NCI-H524 treated with DMSO at 0.1 percent for 48 hours (cell line): ENCODE results near the gene RBM33.

ENCODE experiments used
- DNase-seq: peaks from one replicate; lab custom pipeline; 2025; lab: John Stamatoyannopoulos, UW

RBM33 gene

DNA sequence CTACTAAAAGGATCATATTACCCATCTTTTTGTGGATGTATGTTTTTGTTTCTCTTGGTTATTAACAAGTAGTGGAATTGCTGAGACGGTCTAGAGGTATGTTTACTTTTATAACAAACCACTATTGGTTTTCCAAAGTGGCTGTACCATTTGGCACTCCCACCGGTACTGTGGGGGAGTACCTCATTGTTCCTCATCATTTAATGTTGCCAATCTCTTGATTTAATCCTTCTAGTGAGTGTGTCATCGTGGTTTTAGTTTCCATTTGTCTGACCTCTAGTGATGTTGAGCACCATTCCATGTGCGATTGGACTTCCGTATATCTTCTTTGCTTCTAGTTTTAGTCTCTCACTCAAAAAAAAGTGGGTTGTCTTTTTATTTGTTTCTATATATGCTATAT, 50.4 kb downstream of the RBM33 start:
- no peak for DNase-seq

GRCh38 chr7:155696747-155697146, 52.3 kb downstream of the RBM33 start:
- no peak for DNase-seq

GRCh38 chr7:155698633-155699032, 54.2 kb downstream of the RBM33 start:
- DNase-seq, result no peak

GRCh38 chr7:155699180-155699579, 54.7 kb downstream of the RBM33 start:
- no peak for DNase-seq

DNA sequence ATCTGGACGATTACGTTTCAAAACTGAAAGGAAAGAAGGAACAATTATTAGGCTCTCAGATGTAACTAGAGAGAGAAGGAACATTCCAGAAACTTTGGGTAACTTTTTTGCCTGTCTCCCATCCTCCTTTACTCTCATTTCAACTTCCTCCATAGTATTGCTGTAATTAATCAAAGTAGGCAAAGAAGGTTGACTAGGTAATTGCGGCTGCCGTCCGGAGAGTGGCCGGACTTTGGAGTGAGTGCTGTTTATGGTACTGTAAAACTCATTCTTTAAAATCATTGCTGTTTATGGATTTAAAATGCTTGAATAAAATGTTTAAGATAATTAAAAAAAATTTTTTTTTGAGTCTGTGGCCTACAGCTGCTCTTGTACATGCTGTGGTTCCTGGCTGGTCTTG, 56.4 kb downstream of the RBM33 start:
- no peak for DNase-seq

- DNase-seq, result no peak
These were observed 57.6 kb downstream of the RBM33 start for GRCh38 chr7:155701972-155702544.

- no peak for DNase-seq
These were observed 58.2 kb downstream of the RBM33 start for GRCh38 chr7:155702616-155703015.

- no peak for DNase-seq
These were observed 61.3 kb downstream of the RBM33 start for GRCh38 chr7:155705623-155706360.

GRCh38 chr7:155706376-155706775, 61.9 kb downstream of the RBM33 start:
- no peak for DNase-seq

- DNase-seq, result no peak
These were observed 65.0 kb downstream of the RBM33 start for GRCh38 chr7:155709453-155709852.

DNA sequence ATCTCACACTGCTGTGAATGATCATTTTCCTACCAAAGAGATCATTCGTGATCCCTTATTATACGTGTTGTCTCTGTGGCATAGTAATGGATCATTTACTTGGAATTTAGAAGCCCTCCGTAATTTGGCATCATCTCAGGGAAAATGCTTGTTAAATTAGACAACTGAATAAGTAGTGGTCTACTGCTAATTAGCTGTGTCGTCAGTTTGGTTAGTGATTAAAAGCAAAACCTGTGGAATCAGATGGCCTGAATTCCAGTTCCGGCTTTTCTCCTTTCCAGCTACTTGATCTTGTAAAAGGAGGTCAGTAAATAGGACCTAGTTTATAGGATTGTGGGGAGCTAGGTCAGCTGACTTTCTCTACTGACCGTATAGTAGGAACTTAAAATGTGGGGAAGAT, 65.6 kb downstream of the RBM33 start:
- DNase-seq, result no peak

DNA sequence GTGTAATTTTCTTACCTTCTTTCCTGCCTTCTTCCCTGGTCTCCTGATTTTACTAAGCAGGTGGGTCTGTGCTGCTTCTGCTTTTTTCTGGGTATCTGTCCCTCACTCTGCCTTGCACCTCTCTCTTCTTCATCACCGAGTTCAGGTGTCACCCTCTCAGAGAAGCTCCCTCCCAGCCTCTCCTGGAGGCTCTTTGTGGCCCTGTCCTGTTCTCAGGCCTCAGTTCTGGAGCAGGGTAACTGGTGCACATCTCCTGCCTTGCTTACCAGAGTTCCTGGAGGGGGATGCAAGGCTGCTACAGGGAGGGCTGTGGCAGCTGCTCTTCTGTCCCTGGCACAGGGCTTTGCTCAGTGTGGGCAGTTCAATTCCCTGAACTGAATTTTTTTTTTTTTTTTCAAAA, 66.1 kb downstream of the RBM33 start:
- no peak for DNase-seq

- no peak for DNase-seq
These were observed 66.6 kb downstream of the RBM33 start for GRCh38 chr7:155711081-155711480.

DNA sequence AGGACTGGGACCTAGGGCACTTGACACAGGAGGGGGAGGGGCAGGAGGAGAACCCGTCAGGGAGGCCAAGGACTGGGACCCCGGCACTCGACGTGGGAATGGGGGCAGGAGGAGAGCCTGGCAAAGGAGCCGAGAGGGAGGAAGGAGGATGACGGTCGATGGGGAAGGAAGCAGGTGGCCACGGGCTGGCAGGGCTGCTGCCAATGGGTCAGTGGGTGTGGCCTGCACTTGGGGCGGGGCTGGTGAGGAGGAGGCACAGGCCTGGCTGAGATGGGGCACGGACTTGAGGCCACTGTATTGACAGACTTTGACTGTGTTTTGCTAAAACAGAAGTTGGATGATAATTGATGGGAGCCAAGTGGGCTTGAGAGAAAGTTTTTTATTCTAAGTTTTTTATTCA, 68.9 kb downstream of the RBM33 start:
- DNase-seq, result no peak

DNA sequence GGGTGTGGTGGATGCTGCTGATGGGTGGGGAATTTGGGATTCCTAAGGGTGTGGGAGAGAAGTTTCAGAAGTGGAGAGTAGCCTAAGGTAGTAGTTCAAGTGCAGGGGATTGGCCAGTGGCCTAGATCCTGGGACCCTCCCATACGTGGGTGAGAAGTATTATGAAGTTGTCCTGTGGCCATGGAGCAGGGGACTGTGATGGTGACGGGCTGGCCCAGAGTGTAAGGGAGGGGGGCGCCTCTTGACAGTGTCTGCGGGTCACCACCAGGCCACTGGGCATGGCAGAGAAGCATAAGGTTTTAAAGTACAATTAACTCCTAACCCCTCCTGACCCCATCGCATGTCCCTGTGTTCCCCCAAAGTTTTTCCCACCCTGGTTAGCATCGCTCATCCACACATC, 70.2 kb downstream of the RBM33 start:
- DNase-seq, result no peak

- no peak for DNase-seq
These were observed 70.8 kb downstream of the RBM33 start for GRCh38 chr7:155715111-155715805.

GRCh38 chr7:155717010-155717744, 72.7 kb downstream of the RBM33 start:
- no peak for DNase-seq

GRCh38 chr7:155721056-155721455, 76.6 kb downstream of the RBM33 start:
- DNase-seq, result no peak

DNA sequence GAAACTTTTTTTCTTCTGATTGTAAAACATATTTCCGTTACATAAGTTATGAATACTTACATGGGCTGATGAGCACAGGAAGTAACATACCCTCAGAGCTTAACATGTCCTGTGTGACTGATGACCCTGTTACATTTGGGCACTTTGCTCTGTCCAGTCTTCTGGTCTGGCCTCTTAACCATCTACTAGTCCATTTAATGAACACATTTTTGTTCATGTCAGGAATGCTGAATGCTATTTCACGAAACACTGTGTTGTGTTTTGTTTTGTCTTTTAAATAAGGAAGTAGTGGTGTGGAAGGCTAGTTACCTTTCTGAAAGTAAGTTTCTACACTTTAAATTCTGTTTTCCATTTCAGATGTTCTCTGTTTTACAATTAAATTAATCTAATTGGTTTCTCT, 77.7 kb downstream of the RBM33 start:
- no peak for DNase-seq

DNA sequence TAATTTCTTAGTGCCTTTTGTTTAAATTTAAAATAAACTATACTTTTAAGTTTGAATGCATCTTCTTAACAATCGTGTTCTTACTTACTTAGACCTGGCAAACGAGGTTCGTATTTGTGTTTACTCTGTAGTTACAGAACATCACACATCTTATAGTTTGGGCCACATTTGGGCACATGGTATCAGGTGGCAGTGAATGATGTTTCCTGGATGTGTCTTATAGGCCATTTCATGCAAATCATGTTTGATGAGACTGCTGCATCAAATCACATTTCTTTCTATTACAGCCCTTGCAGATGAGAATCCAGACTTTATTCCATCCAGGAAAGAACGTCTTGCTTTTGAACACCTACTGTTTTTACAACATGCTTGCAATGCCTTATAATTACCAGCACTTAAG, 78.5 kb downstream of the RBM33 start:
- DNase-seq, result no peak

- DNase-seq, result no peak
These were observed 80.0 kb downstream of the RBM33 start for GRCh38 chr7:155724327-155725005.

DNA sequence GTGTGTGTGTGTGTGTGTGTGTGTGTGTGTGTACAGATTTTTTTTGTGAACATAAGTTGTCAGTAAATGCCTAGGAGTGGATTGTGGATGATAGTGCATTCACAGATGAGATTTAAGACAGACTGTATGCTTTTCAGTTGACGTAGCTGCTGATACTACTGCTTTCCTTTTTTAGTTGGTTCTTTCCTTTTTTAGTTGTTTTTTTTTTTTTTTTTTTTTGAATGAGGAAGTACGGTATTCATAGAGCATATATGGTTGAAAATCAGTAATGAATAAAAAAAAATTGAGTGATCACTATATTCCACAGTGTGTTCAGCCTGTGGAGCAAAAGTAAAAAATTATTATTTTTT, 80.5 kb downstream of the RBM33 start:
- DNase-seq, result no peak
